ENCODE measurements around the gene RBP5. TPM values are rescaled to one million over a fixed set of nuclear protein-coding genes. Genes with fewer than 3 reads are reported as not detected.

Gene RBP5
- total and polyA plus RNA-seq, 9 of the 15 experiments (the other 6 are each of a cell fraction or from before 2014, with no cell fraction given), result 8.6 to 22.5 (median 11.4) TPM

DNA sequence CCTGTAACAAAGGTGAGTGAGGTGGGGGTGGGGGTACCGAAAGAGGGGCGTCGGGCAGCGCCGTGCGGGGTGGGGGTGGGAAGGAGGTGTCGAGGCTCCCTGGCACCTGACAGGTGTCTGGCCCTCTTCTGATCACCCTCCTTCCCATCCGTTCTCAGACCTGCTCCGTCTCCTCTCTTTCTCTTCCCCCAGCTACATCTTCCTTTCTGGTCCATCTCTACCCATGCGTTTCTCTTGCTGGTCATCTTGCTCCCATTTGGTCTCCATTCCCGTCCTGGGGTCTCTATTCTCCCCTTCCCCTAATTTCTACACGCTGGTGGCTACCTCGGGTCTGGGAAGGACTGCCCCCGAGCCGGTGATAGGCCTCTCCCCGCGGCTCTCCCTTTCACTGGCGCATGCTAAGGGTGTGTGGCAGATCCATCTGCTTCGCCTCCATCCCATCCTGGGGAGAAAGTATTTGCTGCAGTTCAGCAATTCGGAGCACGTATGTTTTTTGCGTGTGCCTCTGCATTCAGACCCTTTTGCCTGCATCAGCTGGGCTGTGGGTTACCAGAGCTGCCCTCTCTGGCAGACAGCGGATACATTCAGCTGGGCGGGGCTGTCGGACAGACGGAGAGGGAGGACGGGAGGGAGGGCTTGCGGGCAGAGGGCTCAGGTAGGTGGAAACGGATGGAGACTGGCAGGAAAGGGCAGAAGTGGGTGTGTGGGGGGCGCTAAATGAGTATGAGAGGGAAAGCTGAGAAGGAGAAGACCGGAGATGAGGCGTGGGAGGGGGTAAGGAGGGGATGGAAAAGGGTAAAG is 2.2 kb upstream of the RBP5 start (continued):
- TF ChIP-seq, protein P1, sequence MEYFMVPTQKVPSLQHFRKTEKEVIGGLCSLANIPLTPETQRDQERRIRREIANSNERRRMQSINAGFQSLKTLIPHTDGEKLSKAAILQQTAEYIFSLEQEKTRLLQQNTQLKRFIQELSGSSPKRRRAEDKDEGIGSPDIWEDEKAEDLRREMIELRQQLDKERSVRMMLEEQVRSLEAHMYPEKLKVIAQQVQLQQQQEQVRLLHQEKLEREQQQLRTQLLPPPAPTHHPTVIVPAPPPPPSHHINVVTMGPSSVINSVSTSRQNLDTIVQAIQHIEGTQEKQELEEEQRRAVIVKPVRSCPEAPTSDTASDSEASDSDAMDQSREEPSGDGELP (CRISPR knock-in tag; IDR thresholded peaks at IDR 0.05; ENCODE audit: borderline replicate concordance), result peak; percentile 89
- TF ChIP-seq, protein P2, sequence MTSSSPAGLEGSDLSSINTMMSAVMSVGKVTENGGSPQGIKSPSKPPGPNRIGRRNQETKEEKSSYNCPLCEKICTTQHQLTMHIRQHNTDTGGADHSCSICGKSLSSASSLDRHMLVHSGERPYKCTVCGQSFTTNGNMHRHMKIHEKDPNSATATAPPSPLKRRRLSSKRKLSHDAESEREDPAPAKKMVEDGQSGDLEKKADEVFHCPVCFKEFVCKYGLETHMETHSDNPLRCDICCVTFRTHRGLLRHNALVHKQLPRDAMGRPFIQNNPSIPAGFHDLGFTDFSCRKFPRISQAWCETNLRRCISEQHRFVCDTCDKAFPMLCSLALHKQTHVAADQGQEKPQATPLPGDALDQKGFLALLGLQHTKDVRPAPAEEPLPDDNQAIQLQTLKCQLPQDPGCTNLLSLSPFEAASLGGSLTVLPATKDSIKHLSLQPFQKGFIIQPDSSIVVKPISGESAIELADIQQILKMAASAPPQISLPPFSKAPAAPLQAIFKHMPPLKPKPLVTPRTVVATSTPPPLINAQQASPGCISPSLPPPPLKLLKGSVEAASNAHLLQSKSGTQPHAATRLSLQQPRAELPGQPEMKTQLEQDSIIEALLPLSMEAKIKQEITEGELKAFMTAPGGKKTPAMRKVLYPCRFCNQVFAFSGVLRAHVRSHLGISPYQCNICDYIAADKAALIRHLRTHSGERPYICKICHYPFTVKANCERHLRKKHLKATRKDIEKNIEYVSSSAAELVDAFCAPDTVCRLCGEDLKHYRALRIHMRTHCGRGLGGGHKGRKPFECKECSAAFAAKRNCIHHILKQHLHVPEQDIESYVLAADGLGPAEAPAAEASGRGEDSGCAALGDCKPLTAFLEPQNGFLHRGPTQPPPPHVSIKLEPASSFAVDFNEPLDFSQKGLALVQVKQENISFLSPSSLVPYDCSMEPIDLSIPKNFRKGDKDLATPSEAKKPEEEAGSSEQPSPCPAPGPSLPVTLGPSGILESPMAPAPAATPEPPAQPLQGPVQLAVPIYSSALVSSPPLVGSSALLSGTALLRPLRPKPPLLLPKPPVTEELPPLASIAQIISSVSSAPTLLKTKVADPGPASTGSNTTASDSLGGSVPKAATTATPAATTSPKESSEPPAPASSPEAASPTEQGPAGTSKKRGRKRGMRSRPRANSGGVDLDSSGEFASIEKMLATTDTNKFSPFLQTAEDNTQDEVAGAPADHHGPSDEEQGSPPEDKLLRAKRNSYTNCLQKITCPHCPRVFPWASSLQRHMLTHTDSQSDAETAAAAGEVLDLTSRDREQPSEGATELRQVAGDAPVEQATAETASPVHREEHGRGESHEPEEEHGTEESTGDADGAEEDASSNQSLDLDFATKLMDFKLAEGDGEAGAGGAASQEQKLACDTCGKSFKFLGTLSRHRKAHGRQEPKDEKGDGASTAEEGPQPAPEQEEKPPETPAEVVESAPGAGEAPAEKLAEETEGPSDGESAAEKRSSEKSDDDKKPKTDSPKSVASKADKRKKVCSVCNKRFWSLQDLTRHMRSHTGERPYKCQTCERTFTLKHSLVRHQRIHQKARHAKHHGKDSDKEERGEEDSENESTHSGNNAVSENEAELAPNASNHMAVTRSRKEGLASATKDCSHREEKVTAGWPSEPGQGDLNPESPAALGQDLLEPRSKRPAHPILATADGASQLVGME (CRISPR knock-in tag; IDR thresholded peaks at IDR 0.05), result no peak
- TF ChIP-seq, protein P3, sequence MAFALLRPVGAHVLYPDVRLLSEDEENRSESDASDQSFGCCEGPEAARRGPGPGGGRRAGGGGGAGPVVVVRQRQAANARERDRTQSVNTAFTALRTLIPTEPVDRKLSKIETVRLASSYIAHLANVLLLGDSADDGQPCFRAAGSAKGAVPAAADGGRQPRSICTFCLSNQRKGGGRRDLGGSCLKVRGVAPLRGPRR (CRISPR knock-in tag; IDR thresholded peaks at IDR 0.05), result no peak
- TF ChIP-seq ZNF217 (CRISPR knock-in tag; IDR thresholded peaks at IDR 0.05) (no peak), HDAC6 (IDR thresholded peaks at IDR 0.05; ENCODE audit: low read depth, low read length) (no peak), MIER1 (IDR thresholded peaks at IDR 0.05; ENCODE audit: low read depth) (no peak), NFYB (IDR thresholded peaks at IDR 0.05; ENCODE audit: extremely low read depth, insufficient read length) (no peak), ZFX (CRISPR knock-in tag; IDR thresholded peaks at IDR 0.05) (0 out of 2 replicates have a peak, but pooled peaks have one; percentile 13), ZNF586 (CRISPR knock-in tag; conservative IDR thresholded peaks at IDR 0.05) (no peak), BRF1 (IDR thresholded peaks at IDR 0.05; ENCODE audit: borderline replicate concordance, extremely low read depth, insufficient read length) (no peak)
- TF ChIP-seq, protein P4, sequence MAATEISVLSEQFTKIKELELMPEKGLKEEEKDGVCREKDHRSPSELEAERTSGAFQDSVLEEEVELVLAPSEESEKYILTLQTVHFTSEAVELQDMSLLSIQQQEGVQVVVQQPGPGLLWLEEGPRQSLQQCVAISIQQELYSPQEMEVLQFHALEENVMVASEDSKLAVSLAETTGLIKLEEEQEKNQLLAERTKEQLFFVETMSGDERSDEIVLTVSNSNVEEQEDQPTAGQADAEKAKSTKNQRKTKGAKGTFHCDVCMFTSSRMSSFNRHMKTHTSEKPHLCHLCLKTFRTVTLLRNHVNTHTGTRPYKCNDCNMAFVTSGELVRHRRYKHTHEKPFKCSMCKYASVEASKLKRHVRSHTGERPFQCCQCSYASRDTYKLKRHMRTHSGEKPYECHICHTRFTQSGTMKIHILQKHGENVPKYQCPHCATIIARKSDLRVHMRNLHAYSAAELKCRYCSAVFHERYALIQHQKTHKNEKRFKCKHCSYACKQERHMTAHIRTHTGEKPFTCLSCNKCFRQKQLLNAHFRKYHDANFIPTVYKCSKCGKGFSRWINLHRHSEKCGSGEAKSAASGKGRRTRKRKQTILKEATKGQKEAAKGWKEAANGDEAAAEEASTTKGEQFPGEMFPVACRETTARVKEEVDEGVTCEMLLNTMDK (IDR thresholded peaks at IDR 0.05; ENCODE audit: borderline replicate concordance, insufficient read depth, low read depth, low read length, poor library complexity, severe bottlenecking), result no peak
- TF ChIP-seq, protein P5, sequence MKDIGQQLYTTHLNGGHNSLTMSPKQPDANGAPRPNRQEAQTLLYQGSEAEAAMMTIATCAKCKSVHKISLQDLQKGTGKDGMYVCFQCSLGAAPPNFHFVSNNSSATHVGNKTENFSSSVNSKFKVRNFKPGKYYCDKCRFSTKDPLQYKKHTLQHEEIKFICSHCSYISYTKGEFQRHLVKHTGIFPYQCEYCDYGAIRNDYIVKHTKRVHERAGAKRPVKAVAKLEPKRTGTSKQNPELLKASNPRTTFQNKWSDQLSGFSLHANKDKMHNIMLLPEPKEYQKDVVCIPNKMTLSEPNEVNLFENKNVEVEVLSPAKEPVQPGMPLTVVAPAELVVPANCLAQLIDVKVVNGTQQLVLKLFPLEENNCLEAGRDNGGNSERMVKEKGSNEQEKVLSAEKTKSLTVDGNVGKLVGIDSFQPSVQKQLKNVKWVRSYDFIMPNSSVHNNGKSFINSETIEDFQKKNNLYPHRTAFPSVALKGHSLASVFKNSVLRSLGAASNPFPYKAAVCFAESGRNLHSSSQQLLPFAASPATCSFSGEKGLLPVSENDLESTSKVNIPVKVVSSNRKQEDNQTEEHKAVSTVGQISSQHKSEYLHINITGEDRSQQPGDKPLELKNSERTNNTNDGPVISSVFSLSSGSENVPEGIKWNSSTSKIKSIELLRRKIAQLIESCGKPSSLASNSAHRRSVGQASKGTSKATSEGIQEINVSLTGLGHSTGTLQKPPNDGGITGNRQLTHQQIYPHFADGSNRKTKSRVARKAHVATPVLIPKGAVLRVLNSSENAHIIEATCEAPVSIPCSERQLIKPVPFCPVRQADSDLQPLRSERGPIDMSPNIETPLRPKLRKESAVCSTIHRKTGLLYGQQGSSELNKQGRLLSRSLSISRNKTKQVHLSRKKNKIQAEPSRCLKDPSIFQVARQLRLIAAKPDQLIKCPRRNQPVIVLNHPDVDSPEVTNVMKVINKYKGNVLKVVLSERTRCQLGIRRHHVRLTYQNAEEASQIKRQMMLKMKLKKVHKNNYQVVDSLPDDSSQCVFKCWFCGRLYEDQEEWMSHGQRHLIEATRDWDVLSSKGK (CRISPR knock-in tag; IDR thresholded peaks at IDR 0.05), result no peak
